GM12878 (cell line): Measurements from ENCODE around the gene PIK3R3.

ENCODE experiments used
- CBFB ChIP-seq: IDR thresholded peaks from 2 replicates; pipeline ENCODE4 v1.6.1; 2016; ENCODE audit warnings: antibody characterized with exemption, low read depth
- EZH2 ChIP-seq: IDR thresholded peaks from 2 replicates; pipeline ENCODE4 v1.6.1; 2012; ENCODE audit warnings: low read depth, mild to moderate bottlenecking, control low read depth, inconsistent platforms, low read length, borderline replicate concordance; ENCODE audit not compliant: control insufficient read depth

GRCh38 chr1:46026531-46026930, 105.9 kb downstream of the PIK3R3 start:
- TF ChIP-seq EZH2 (no peak), CBFB (no peak)
